ENCODE measurements around the gene OR2AT4. TPM values are rescaled to one million over a fixed set of nuclear protein-coding genes. Genes with fewer than 3 reads are reported as not detected.
"Not testable (repeated sequence)": the region's sequence is repeated elsewhere in the genome, so short reads cannot be mapped to it uniquely, and the experiment has no call there.

The OR2AT4 gene
- total RNA-seq, 2 donors from 2014 or later: 0.11 TPM; not detected in 1

GRCh38 chr11:75055511-75055910 is 41.2 kb downstream of the OR2AT4 start:
- Histone ChIP-seq H3K4me3 (no peak overlapping the region), H3K9me3 (no peaks in the 10 kb centered on the region), H3K36me3 (no peaks in the 10 kb centered on the region), H3K27me3 (replicated peaks; ENCODE audit: insufficient read depth) (no peaks in the 10 kb centered on the region), H3K27ac (no peak overlapping the region), H3K4me1 (replicated peaks) (no peaks in the 10 kb centered on the region)
- 88% methylated on average over 6 of the region's 6 CpGs for WGBS
- TF ChIP-seq, protein P1, sequence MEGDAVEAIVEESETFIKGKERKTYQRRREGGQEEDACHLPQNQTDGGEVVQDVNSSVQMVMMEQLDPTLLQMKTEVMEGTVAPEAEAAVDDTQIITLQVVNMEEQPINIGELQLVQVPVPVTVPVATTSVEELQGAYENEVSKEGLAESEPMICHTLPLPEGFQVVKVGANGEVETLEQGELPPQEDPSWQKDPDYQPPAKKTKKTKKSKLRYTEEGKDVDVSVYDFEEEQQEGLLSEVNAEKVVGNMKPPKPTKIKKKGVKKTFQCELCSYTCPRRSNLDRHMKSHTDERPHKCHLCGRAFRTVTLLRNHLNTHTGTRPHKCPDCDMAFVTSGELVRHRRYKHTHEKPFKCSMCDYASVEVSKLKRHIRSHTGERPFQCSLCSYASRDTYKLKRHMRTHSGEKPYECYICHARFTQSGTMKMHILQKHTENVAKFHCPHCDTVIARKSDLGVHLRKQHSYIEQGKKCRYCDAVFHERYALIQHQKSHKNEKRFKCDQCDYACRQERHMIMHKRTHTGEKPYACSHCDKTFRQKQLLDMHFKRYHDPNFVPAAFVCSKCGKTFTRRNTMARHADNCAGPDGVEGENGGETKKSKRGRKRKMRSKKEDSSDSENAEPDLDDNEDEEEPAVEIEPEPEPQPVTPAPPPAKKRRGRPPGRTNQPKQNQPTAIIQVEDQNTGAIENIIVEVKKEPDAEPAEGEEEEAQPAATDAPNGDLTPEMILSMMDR (IDR thresholded peaks at IDR 0.05): no peak
- TF ChIP-seq POLR2AphosphoS5 (IDR thresholded peaks at IDR 0.05): no peak
- no peak for TF ChIP-seq POLR2A (IDR thresholded peaks at IDR 0.05)
- intact Hi-C loops (cut with DNase I): no loop called here
- DNase-seq (ENCODE audit: low spot score): no peak

DNA sequence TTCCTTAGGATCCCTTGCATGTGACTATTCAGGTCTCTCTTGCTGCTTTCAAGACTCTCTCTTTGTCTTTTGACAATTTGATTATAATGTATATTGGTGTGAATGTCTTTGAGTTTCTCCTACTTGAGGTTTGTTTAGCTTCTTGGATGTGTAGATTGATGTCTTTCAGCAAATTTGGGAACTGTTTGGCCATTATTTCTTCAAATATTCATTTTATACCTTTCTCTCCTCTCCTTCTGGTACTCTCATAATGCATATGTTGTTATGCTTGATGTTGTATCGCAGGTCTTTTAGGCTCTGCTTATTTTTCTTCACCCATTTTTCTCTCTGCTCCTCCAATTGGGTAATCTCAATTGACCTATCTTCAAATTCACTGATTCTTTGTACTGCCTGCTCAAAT is 44.2 kb downstream of the OR2AT4 start:
- DNase-seq (ENCODE audit: low spot score): no peak
- H3K27ac ChIP-seq: no peak overlapping the region
- no peaks in the 10 kb centered on the region for H3K36me3 ChIP-seq
- intact Hi-C loops (cut with DNase I): no loop called here
- H3K4me1 ChIP-seq (replicated peaks): no peaks in the 10 kb centered on the region
- WGBS: 51% methylated on average over 1 of the region's 1 CpG
- H3K4me3 ChIP-seq: no peak overlapping the region
- H3K9me3 ChIP-seq: no peaks in the 10 kb centered on the region
- no peaks in the 10 kb centered on the region for H3K27me3 ChIP-seq (replicated peaks; ENCODE audit: insufficient read depth)
- TF ChIP-seq, protein P1 (IDR thresholded peaks at IDR 0.05): no peak
- TF ChIP-seq POLR2A (IDR thresholded peaks at IDR 0.05): no peak
- no peak for TF ChIP-seq POLR2AphosphoS5 (IDR thresholded peaks at IDR 0.05)

- 82% methylated on average over 5 of the region's 5 CpGs for WGBS
- no peak overlapping the region for H3K4me3 ChIP-seq
- no peak for TF ChIP-seq POLR2AphosphoS5 (IDR thresholded peaks at IDR 0.05)
- TF ChIP-seq POLR2A (IDR thresholded peaks at IDR 0.05): no peak
- TF ChIP-seq, protein P1 (IDR thresholded peaks at IDR 0.05): no peak
- no peak overlapping the region for H3K27ac ChIP-seq
- no peaks in the 10 kb centered on the region for H3K27me3 ChIP-seq (replicated peaks; ENCODE audit: insufficient read depth)
- H3K9me3 ChIP-seq: no peaks in the 10 kb centered on the region
- H3K4me1 ChIP-seq (replicated peaks): no peaks in the 10 kb centered on the region
- no peaks in the 10 kb centered on the region for H3K36me3 ChIP-seq
- intact Hi-C loops (cut with DNase I): no loop called here
- no peak for DNase-seq (ENCODE audit: low spot score)
These were observed 45.6 kb downstream of the OR2AT4 start for GRCh38 chr11:75051043-75051442.

DNA sequence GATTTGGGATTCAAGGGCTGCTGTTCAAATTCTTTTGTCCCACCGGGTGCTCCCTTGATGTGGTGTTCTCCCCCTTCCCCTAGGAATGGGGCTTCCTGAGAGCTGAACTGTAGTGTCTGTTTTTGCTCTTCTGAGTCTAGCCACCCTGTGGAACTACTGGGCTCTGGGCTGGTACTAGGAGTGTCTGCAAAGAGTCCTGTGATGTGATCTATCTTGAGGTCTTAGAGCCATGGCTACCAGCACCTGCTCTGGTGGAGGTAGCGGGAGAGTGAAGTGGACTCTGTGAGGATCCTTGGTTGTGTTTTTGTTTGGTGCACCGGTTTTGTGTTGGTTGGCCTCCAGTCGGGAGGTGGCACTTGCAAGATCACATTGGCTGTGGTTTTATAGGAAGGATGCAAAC is 46.2 kb downstream of the OR2AT4 start:
- Histone ChIP-seq H3K27me3 (replicated peaks; ENCODE audit: insufficient read depth) (no peaks in the 10 kb centered on the region), H3K36me3 (no peaks in the 10 kb centered on the region), H3K9me3 (no peaks in the 10 kb centered on the region), H3K27ac (no peak overlapping the region), H3K4me1 (replicated peaks) (no peaks in the 10 kb centered on the region), H3K4me3 (no peak overlapping the region)
- DNase-seq (ENCODE audit: low spot score): no peak
- 90% methylated on average over 4 of the region's 4 CpGs for WGBS
- intact Hi-C loops (cut with DNase I): no loop called here
- TF ChIP-seq POLR2AphosphoS5 (IDR thresholded peaks at IDR 0.05) (no peak), POLR2A (IDR thresholded peaks at IDR 0.05) (no peak)
- TF ChIP-seq, protein P1 (IDR thresholded peaks at IDR 0.05): no peak

GRCh38 chr11:75049501-75050266 is 47.0 kb downstream of the OR2AT4 start:
- intact Hi-C loops (cut with DNase I): not testable (repeated sequence)

More at GRCh38 chr11:75049501-75050266, 47.0 kb downstream of the OR2AT4 start:
- DNase-seq (ENCODE audit: low spot score); H3K9me3 ChIP-seq; H3K4me3 ChIP-seq; H3K4me1 ChIP-seq (replicated peaks); H3K27ac ChIP-seq; H3K36me3 ChIP-seq; H3K27me3 ChIP-seq (replicated peaks; ENCODE audit: insufficient read depth): not testable (repeated sequence)
- WGBS: 56% methylated on average over 8 of the region's 8 CpGs
